SHP77 (cell line): ENCODE measurements around the gene CARD9.
"Not testable (repeated sequence)": the region's sequence is repeated elsewhere in the genome, so short reads cannot be mapped to it uniquely, and the experiment has no call there.

Experiments
- DNase-seq, 2 experiments: peaks; one replicate each; lab custom pipeline; 2025; lab: John Stamatoyannopoulos, UW

Gene CARD9, protein sequence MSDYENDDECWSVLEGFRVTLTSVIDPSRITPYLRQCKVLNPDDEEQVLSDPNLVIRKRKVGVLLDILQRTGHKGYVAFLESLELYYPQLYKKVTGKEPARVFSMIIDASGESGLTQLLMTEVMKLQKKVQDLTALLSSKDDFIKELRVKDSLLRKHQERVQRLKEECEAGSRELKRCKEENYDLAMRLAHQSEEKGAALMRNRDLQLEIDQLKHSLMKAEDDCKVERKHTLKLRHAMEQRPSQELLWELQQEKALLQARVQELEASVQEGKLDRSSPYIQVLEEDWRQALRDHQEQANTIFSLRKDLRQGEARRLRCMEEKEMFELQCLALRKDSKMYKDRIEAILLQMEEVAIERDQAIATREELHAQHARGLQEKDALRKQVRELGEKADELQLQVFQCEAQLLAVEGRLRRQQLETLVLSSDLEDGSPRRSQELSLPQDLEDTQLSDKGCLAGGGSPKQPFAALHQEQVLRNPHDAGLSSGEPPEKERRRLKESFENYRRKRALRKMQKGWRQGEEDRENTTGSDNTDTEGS

DNA sequence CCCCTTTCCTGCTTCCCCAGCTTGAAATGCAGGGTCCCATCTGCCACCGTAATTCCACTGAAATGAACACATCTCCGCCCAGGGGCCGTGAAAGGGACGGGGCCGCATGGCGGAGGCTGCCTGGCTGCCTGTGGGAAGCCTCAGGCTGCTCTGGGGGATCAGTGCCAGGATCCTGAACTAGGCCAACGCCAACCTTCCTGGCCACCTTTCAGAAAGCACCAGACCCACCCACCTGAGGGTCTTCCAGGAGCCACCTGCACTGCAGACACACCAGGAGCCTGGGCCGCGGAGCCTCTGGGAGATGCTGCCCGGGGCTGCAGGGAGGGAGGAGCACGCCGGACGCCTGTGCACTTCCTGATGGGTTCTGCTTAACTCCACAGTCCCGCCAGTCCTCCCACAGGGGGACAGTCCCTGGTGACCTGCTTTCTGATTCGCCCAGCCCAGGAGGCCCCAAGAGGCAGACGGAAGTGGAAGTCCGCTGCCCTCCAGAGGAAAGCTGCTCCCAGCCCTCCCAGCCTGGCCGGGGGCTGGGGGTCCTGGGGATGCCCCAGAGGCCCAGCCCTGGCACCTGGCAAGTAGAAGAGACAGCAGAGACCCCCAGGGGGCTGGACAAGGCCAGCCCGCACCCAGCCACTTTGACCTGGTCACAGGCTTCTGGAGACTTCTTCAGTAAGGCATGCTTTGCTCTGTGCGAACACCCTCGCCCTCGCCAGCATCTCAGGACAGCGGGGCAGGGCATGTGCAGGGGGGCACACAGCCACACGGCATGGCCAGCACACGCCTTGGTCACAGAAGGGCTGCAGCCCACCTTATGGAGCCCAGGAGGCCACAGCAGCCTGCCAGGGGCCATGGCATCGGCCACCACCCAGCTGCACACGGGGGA is at the start of gene CARD9:
Gene CARD9, minus strand, starts transcription at position 370 of the 883 bp plus-strand sequence. CDS start 1,591 bp downstream, outside the sequence.
- DNase-seq, result peak in 1 of 2 experiments; percentile 10

GRCh38 chr9:136422876-136423275 is 49.4 kb upstream of the CARD9 start:
- no peak for DNase-seq

- DNase-seq, result no peak
Observed at GRCh38 chr9:136421791-136422190, 48.3 kb upstream of the CARD9 start.

DNA sequence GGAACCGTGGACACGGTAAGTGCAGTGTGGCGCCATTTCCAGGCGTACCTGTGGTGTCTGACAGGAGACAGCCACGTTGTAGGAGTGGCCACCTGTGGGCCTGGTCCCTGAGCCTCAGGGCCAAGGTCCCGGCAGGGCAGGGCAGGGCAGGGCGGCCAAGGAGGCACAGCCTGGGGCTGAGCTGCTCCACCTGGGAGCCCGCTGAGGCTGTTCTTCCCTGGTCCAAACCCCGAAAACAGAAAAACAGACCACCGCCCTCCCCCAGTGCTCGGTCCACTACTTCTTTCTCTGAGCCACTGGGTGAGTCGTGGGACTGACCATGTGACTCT is 45.6 kb upstream of the CARD9 start:
- DNase-seq, result no peak

- DNase-seq, result no peak
Observed at GRCh38 chr9:136418182-136419091, 45.0 kb upstream of the CARD9 start.

- DNase-seq, result no peak
Observed at GRCh38 chr9:136416914-136417313, 43.4 kb upstream of the CARD9 start.

GRCh38 chr9:136416427-136416826 is 43.0 kb upstream of the CARD9 start:
- DNase-seq, result no peak

DNA sequence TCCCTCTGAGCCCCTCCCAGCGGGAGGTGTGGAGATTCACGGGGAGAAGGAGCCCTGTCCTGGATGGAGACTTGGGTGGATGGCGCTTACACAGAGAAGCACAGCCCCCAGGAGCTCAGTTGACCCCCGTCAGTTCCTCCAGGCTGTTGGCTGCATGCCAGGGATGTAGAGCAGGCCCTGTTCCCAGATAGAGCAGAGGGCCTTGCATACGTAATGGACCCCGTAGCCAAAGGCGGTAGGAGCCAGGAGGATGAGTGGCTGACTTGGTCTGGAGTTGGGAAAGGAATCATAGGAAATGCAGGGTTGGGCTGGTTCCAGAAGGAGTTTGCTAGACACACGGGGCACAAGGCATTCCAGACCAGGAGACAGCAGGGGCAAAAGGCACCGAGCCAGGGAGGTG is 39.5 kb upstream of the CARD9 start:
- DNase-seq, result no peak

DNA sequence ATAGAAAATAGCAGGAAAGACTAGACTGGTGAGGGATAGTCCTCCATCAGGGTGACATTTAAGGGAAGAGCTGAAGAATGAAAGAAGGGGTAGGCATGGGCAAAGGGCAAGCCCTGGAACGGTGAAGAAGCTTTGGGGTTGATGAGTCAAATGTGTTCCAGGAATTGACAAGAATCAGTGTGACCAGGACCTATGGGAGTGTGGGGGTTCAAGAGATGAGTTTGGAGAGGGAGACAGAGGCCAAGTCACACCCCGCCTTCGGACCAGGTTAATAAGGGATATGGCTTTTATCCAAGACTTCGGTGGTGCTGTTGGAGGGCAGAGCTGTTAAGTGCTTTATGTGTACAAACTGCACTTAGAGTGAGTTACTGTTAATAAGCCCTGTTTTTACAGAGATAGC is 37.9 kb upstream of the CARD9 start:
- no peak for DNase-seq

DNA sequence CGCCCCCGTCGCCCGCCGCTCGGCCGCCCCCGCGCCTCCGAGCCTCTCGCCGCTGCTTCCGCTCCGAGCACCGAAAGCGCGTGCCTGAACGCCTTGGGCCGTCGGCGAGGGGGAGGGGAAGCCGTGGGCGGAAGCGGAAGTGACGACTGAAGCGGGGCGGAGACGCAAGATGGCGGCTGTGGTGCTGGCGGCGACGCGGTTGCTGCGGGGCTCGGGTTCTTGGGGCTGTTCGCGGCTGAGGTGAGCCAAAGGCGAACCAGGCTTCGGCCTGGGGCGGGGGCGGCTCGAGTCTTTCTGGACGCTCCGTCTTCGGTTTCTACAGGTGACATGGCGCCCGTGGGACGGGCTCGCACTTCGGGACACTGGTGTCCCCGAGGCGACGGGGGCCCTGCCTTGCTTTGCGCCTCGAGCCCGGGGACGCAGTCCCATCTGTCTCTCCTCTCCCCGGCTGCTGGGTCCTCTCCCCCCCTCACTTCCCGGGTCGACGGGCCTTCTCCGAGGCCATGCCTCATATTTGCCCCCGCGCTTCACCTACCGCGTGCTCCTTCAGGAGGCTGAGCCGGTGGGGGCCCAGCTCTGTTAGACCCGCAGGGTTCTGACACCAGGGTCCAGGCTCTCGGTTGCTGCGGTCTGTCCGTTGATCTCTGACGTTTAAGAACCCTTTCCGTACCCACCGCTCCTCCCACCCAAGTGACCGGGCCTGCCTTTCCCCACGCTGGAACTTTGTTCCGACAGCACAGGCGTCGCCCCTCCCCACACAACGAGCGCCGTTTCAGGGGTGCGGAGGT is 37.2 kb upstream of the CARD9 start, which contains the start of the genes ENTR1 and PMPCA:
Gene ENTR1, minus strand, starts transcription at position 115 of the 788 bp plus-strand sequence. CDS start 217 bp downstream, outside the sequence.
Gene PMPCA, plus strand, starts transcription at position 159 of the 788 bp plus-strand sequence. Its CDS starts 11 bp downstream, at position 170.
- DNase-seq, result peak; percentile 77 to 84

DNA sequence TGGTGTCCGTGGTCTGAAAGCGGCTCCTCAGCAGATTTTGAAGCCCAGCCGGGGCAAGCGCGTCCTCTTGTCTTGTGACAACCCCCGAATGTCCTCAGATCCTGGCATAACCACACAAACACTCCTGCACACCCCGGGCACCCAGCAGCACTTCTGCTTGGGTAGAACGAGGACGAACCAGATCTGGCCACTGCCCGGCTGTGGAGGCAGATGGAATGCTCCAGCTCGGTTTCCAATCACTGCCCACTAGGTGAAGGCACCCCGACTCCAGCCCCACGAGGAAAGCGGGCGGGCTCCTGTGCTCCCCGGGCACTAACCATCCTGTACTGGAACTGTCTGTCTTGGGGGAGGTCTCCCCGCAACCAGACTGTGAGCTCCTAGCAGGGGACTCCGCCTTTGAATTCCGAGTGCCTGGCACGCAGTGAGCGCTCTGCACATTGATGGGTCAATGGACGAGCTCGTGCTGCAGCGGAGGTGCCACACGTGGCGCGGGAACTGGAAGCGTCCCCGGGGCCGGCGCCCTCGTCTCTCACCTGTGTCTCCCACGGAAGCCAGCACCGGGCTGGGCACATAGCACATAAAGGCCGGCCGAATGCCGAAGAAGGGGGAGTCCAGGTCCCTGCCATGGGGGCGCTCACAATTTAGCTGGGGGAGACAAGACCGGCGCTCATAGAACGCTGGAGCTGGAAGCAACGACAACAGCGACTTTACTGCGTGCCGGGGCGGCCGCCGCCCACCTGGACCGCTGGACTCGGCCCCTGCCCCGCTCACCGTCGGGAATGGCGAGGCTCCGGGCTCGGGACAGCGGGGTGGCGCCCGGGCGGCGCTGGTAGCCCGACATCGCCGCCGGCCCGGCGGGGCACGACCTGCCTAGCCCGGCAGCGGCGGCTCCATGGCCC is 36.3 kb upstream of the CARD9 start:
- DNase-seq, result no peak

GRCh38 chr9:136407911-136408310 is 34.4 kb upstream of the CARD9 start:
- DNase-seq, result no peak

GRCh38 chr9:136407061-136407460 is 33.6 kb upstream of the CARD9 start:
- DNase-seq, result not testable (repeated sequence)

DNA sequence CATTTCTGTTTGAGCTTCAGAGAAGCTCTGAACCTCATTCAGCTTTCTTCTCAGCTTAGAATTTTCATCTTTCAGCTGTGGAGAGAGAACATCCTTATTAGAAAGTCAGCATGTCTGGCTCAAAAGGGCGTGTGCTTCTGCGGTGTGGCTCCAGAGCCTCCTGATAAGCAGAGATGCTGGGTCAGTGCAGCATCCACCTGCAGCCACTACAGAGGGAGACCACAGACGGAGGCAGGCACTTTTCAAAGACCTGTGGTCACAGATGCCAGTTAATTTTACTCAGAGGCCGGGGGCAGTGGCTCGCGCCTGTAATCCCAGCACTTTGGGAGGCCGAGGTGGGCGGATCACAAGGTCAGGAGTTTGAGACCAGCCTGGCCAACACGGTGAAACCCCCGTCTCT is 32.4 kb upstream of the CARD9 start:
- not testable (repeated sequence) for DNase-seq

- DNase-seq, result no peak
Observed at GRCh38 chr9:136405481-136405880, 32.0 kb upstream of the CARD9 start.

DNA sequence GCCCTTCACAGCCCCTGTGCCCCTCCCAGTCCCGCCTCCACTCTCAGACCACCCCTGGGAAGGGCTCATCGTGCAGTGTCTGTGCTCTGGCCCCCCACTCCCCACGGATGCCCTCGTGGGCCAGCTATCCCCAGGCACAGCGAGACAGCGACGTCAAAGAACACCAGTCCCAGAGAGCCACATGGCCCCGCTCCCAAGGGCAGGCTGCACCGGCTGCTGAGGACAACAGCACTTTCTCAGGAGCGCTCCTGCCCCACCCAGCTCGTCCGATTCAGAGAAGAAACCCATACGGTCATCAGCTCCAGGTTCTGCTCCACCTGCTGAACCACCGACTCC is 31.3 kb upstream of the CARD9 start:
- DNase-seq, result no peak

GRCh38 chr9:136403915-136404800 is 30.7 kb upstream of the CARD9 start:
- no peak for DNase-seq

DNA sequence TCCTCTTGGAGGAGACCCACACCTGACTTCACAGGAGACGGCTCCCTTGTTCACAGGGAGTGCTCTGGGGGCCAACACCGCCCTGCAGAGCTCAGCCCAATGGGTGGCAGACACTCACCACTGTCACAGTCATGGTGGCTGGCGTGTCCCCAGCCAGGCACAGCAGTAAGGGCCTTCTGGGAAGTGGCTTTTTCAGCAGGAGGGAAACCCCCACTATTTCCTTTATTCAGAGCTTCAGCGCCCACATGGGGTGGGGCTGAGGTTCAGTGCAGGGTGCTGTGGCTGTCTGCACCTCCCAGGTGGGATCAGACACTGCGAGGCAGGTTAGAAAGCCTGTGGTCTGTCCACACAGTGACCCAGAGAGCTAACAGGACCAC is 30.1 kb upstream of the CARD9 start:
- no peak for DNase-seq

- DNase-seq, result no peak
Observed at GRCh38 chr9:136402067-136402466, 28.6 kb upstream of the CARD9 start.
